Measurements from ENCODE around the gene ANKFY1.
A peak's percentile ranks its signal among the peaks of the same experiment; 100 is the strongest.

ANKFY1 gene

DNA sequence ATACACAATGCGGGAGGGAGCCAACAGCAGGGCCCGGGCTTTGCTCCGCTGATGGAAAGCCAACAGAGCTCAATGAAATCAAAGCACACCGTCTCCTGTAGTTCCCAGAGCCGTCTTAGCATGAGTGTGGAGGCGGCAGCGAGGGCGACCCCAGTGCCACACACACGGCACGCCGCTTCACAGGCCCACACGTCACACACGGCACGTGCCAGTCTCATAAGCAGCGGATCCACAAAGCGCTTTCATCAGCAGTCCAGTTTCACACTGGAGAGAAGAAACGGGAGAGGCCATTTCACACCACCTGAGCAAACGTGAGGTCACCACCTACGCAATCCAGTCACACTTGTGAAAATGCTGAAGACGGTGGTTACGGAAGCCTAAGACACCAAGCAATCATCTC lies 86.0 kb downstream of the ANKFY1 start:
- no peak for DNase-seq (ENCODE audit: low spot score)
- in situ Hi-C loops (cut with MboI; ENCODE audit: low pct_unique_long_range_greater_than_20kb, low sequenced_read_pairs, unreplicated experiment) = no loop called here
- TF ChIP-seq, protein P1, sequence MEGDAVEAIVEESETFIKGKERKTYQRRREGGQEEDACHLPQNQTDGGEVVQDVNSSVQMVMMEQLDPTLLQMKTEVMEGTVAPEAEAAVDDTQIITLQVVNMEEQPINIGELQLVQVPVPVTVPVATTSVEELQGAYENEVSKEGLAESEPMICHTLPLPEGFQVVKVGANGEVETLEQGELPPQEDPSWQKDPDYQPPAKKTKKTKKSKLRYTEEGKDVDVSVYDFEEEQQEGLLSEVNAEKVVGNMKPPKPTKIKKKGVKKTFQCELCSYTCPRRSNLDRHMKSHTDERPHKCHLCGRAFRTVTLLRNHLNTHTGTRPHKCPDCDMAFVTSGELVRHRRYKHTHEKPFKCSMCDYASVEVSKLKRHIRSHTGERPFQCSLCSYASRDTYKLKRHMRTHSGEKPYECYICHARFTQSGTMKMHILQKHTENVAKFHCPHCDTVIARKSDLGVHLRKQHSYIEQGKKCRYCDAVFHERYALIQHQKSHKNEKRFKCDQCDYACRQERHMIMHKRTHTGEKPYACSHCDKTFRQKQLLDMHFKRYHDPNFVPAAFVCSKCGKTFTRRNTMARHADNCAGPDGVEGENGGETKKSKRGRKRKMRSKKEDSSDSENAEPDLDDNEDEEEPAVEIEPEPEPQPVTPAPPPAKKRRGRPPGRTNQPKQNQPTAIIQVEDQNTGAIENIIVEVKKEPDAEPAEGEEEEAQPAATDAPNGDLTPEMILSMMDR (IDR thresholded peaks at IDR 0.05; ENCODE audit: extremely low read depth, insufficient read depth, missing control alignments) = no peak

DNA sequence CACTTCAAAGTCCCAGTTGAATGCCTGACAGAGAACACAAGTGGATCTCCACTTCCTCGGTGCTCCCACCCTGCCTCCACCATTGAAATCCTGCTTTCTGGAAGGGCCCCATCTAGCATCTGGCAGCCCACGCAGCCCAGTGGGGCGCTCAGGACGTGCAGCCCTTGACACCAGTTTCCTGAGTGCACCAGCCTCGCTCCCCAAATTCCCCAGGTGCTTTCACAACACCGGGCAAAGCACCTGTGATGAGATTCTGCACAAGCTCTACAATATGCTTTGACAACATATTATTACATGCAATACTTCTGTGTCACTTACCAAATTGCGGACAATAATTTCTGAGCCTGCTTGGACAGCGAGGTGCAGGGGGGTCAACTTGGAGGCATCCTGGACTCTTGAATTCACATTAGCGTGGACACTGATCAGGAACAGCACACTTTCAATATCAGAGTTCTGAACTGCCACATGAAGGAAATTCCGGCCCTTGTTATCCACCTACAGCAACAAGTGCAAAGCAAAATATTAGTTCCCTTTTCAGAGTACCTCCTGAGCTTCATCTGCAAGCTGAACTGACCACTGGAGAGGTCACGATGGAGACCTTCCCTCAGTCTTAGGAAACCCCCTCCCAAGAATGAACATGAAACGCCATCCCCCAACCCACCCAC lies 86.8 kb downstream of the ANKFY1 start:
- TF ChIP-seq, protein P1 (IDR thresholded peaks at IDR 0.05; ENCODE audit: extremely low read depth, insufficient read depth, missing control alignments) = no peak
- no peak for DNase-seq (ENCODE audit: low spot score)
- in situ Hi-C loops (cut with MboI; ENCODE audit: low pct_unique_long_range_greater_than_20kb, low sequenced_read_pairs, unreplicated experiment) = no loop called here

DNA sequence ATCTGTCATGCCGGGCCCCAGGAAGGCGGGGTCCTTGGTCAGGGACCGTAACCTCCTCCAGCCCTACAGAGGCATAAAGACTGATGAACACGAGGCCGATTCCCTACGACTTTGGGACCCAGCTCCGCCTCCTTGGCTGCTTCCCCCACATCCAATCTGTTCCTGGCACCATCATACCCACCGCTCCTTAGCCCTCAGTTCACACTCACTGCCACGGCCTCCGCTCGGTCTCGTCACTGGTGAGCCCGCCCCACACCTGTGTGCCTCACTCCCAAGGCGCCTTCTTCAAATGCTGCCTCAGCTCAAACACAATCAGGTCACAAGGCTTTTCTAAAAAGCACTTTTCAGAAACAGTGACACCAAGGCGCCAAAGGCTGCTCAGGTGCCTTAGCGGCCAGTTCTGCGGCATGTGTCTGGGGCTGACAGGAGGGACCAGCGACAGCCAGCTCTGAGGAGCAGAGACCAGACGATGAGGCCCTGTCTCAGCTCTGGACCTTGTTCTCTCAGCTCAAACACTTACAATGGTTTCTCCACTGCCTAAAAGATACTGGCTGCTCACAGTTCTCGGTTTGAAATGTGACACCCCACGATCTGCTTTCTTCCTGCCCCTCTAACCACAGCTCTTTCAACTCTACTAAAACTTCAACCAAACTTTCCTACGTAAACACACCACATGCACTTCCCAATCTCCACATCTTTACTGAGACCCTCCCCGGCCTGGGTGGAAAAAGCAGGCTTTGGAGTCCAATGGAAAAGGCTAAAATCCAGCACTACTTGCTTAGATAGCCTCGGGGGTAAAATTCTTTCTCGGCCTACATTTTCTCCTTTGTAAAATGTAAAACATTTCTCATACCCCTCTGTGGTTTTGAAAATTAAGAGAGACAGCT lies 87.6 kb downstream of the ANKFY1 start:
- in situ Hi-C loops (cut with MboI; ENCODE audit: low pct_unique_long_range_greater_than_20kb, low sequenced_read_pairs, unreplicated experiment) = no loop called here
- TF ChIP-seq, protein P1 (IDR thresholded peaks at IDR 0.05; ENCODE audit: extremely low read depth, insufficient read depth, missing control alignments) = no peak
- peak; percentile 48 for DNase-seq (ENCODE audit: low spot score)

DNA sequence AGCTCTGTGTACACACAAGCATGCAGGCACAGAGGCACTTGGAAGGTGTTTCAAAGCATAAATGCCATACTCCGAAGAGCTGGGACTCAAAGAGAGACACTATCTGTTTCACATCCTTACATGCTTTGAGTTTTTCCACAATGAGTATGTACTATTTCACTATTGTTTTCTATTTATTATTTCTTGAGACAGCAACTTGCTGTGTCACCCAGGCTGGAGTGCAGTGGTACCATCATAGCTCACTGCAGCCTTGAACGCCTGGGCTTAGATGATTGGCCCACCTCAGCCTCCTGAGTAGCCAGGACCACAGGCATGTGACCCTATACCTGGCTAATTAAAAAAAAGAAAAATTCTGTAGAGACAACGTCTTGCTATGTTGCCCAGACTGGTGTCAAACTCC lies 89.2 kb downstream of the ANKFY1 start:
- TF ChIP-seq, protein P1 (IDR thresholded peaks at IDR 0.05; ENCODE audit: extremely low read depth, insufficient read depth, missing control alignments) = no peak
- in situ Hi-C loops (cut with MboI; ENCODE audit: low pct_unique_long_range_greater_than_20kb, low sequenced_read_pairs, unreplicated experiment) = no loop called here

DNA sequence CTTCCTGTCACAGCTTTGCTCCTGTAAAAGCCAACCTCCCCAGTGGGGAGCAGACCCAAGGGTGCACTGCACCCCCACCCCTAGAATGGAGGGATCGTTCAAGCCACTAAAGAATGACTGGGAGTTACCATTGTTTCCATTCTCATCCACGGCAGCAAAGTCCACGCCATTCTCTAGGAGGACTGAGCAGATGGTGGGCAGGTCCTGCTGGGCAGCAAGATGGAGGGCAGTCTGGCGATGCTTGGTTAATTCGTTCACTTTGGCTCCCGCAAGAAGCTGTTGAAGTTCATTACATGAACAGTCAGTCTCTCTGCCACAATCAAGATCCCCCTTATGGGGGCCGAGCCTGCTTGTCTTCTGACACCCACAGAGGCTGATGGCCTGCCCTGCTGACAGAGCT lies 90.0 kb downstream of the ANKFY1 start:
- in situ Hi-C loops (cut with MboI; ENCODE audit: low pct_unique_long_range_greater_than_20kb, low sequenced_read_pairs, unreplicated experiment) = no loop called here
- TF ChIP-seq, protein P1 (IDR thresholded peaks at IDR 0.05; ENCODE audit: extremely low read depth, insufficient read depth, missing control alignments) = no peak
- DNase-seq (ENCODE audit: low spot score) = no peak

More for the DNA sequence above, 89.2 kb downstream of the ANKFY1 start:
- DNase-seq (ENCODE audit: low spot score) = no peak

DNA sequence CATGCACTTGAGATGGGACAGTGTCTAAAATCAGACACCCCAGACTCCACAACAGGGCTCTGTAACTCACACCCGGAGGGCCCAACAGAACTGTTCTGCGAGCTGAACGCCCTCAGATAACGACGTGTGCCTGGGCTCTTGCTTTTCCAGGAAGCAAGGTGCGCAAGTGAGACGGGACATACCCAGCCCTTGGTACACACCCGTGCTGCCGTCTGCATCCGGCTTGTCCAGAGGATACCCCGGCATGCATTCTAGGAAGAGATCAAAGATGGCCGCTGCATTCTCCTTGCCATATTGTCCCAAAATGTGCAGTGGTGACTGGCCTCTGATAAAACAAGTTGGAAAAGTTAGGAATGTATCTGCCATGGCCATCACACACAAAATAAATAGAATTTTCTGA lies 91.4 kb downstream of the ANKFY1 start:
- in situ Hi-C loops (cut with MboI; ENCODE audit: low pct_unique_long_range_greater_than_20kb, low sequenced_read_pairs, unreplicated experiment) = no loop called here
- TF ChIP-seq, protein P1 (IDR thresholded peaks at IDR 0.05; ENCODE audit: extremely low read depth, insufficient read depth, missing control alignments) = no peak
- DNase-seq (ENCODE audit: low spot score) = no peak
